Hepatocyte (in vitro differentiated cells): ENCODE measurements around the gene RASIP1. TPM values are rescaled to one million over a fixed set of nuclear protein-coding genes. Genes with fewer than 3 reads are reported as not detected.
"Not testable (repeated sequence)": the region's sequence is repeated elsewhere in the genome, so short reads cannot be mapped to it uniquely, and the experiment has no call there.

Experiments
- DNase-seq: peaks from one replicate; pipeline ENCODE4 v3.0.0-alpha.2; 2016; ENCODE audit warnings: low spot score
- H2AFZ ChIP-seq: fragments of 200-600 bp; sonication (generic); 2 replicates; pipeline ENCODE4 v1.6.0; 2016; ENCODE audit warnings: antibody characterized with exemption, mild to moderate bottlenecking
- H3K27ac ChIP-seq: fragments of 200-600 bp; sonication (generic); 2 replicates; pipeline ENCODE4 v1.5.1; 2016; ENCODE audit warnings: mild to moderate bottlenecking
- H3K27me3 ChIP-seq: fragments of 200-600 bp; sonication (generic); 2 replicates; pipeline ENCODE4 v1.6.1; 2016
- H3K36me3 ChIP-seq: fragments of 200-600 bp; sonication (generic); replicated peaks from 2 replicates; pipeline ENCODE4 v1.5.1; 2016; ENCODE audit warnings: low read depth; ENCODE audit not compliant: insufficient read depth
- H3K4me1 ChIP-seq: fragments of 200-600 bp; sonication (generic); 2 replicates; pipeline ENCODE4 v1.5.1; 2016; ENCODE audit warnings: mild to moderate bottlenecking, moderate library complexity; ENCODE audit not compliant: insufficient read depth
- H3K4me2 ChIP-seq: fragments of 200-600 bp; sonication (generic); 2 replicates; pipeline ENCODE4 v1.6.0; 2016
- H3K4me3 ChIP-seq: fragments of 200-600 bp; sonication (generic); 2 replicates; pipeline ENCODE4 v1.5.1; 2016; ENCODE audit warnings: mild to moderate bottlenecking
- H3K79me2 ChIP-seq: fragments of 200-600 bp; sonication (generic); 2 replicates; pipeline ENCODE4 v1.6.0; 2017; ENCODE audit warnings: mild to moderate bottlenecking
- H3K9me2 ChIP-seq: fragments of 200-600 bp; sonication (generic); replicated peaks from 2 replicates; pipeline ENCODE4 v1.6.0; 2017; ENCODE audit warnings: mild to moderate bottlenecking; ENCODE audit not compliant: insufficient read depth
- H3K9me3 ChIP-seq: fragments of 200-600 bp; sonication (generic); 2 replicates; pipeline ENCODE4 v1.5.1; 2016; ENCODE audit warnings: low read depth, mild to moderate bottlenecking
- H4K20me1 ChIP-seq: fragments of 200-600 bp; sonication (generic); 2 replicates; pipeline ENCODE4 v1.6.0; 2016; ENCODE audit warnings: mild to moderate bottlenecking; ENCODE audit not compliant: insufficient read depth, poor library complexity, severe bottlenecking
- CTCF ChIP-seq: fragments of 200-600 bp; sonication (generic); IDR thresholded peaks from 2 replicates; pipeline ENCODE4 v1.5.1; 2016; ENCODE audit warnings: antibody characterized with exemption, mild to moderate bottlenecking; ENCODE audit not compliant: poor library complexity
- EZH2 ChIP-seq: fragments of 200-600 bp; sonication (generic); IDR thresholded peaks from 2 replicates; pipeline ENCODE4 v1.6.1; 2016; ENCODE audit warnings: antibody characterized with exemption, mild to moderate bottlenecking, borderline replicate concordance
- EZH2phosphoT487 ChIP-seq: fragments of 200-600 bp; sonication (generic); IDR thresholded peaks from one replicate; pipeline ENCODE4 v1.6.1; 2018; ENCODE audit warnings: antibody characterized with exemption, mild to moderate bottlenecking, low read depth, moderate library complexity; ENCODE audit not compliant: unreplicated experiment, severe bottlenecking
- whole genome bisulfite sequencing: methylation state at CpG from one replicate; pipeline ENCODE4 v1.1.6; 2016; ENCODE audit warnings: low lambda C conversion rate; ENCODE audit errors: missing lambda C conversion rate; 5-methylcytosine and 5-hydroxymethylcytosine counted together
- polyA plus RNA-seq: library from polyadenylated mRNA; unstranded; fragments of >200 nt; fragmentation: Nextera tagmentation; extraction: Ambion mirVana; gene quantifications from 2 replicates; pipeline ENCODE4 v1.2.1, GENCODE V29; 2016
- total RNA-seq: library from RNA; depleted of rRNA; stranded (reverse); fragments of >200 nt; gene quantifications from 2 replicates; pipeline ENCODE4 v1.2.3, GENCODE V29; 2014

RASIP1 gene
- total and polyA plus RNA-seq, 2 experiments from 2014 or later = 1.1 to 1.9 TPM

- DNase-seq = no peak
- no peaks in the 10 kb centered on the region for H3K9me3 ChIP-seq
- no peak overlapping the region for H3K4me3 ChIP-seq
- H3K4me1 ChIP-seq = peaks cover 16% of the 10 kb centered on the region
- H3K27ac ChIP-seq = no peak overlapping the region
- no peaks in the 10 kb centered on the region for H3K36me3 ChIP-seq
- H4K20me1 ChIP-seq = no peaks in the 10 kb centered on the region
- TF ChIP-seq EZH2 (no peak), EZH2phosphoT487 (no peak), CTCF (no peak)
- no peaks in the 10 kb centered on the region for H3K9me2 ChIP-seq
- H2AFZ ChIP-seq = no peak overlapping the region
- no peak overlapping the region for H3K4me2 ChIP-seq
- 77% methylated on average over 4 of the region's 4 CpGs for WGBS
- no peaks in the 10 kb centered on the region for H3K27me3 ChIP-seq
- peaks cover 4% of the 10 kb centered on the region for H3K79me2 ChIP-seq
Observed at GRCh38 chr19:48698046-48698445, 42.4 kb downstream of the RASIP1 start.

DNA sequence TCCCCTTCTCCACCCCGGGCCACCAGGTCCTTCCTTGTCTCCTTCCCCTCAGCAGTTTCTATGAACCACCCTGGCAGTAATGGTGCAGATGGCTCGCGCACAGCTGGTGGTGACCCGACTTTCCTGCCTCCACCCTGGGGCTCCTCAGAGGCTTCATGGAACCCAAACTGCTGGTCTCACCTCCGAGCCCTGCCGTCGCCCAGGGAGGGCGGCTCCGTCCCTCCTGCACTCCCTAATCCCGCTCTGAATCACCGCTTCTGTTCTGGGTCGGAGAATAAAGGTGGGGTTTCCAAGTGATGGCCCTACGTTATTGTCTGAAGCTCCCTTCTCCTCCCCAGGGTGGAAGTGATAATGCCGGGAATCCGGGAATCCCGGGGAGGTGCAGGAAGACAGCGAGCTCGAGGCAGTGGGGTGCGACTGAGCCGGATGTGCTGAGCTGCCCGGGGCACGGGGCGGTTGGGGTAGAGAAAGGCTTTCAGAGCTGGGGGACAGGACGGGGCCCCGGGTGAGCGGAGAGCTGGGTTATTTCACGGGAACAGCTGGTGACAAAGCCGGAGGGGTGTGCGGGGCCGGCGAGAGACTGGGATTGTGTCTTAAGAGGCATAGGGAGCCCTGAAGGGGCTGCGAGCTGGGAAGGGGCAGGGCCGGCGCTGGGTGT lies 43.9 kb downstream of the RASIP1 start:
- TF ChIP-seq CTCF (no peak), EZH2 (peak; percentile 68), EZH2phosphoT487 (no peak)
- no peaks in the 10 kb centered on the region for H3K9me3 ChIP-seq
- H4K20me1 ChIP-seq = no peaks in the 10 kb centered on the region
- no peaks in the 10 kb centered on the region for H3K36me3 ChIP-seq
- 4% methylated on average over 34 of the region's 34 CpGs for WGBS
- peak overlapping the region; percentile 74 for H3K4me2 ChIP-seq
- H3K27me3 ChIP-seq = no peaks in the 10 kb centered on the region
- H2AFZ ChIP-seq = peak overlapping the region; percentile 62
- H3K79me2 ChIP-seq = peaks cover 4% of the 10 kb centered on the region
- peak overlapping the region; percentile 94 for H3K27ac ChIP-seq
- H3K4me1 ChIP-seq = peaks cover 16% of the 10 kb centered on the region
- H3K4me3 ChIP-seq = peak overlapping the region; percentile 31
- no peak for DNase-seq
- no peaks in the 10 kb centered on the region for H3K9me2 ChIP-seq

DNA sequence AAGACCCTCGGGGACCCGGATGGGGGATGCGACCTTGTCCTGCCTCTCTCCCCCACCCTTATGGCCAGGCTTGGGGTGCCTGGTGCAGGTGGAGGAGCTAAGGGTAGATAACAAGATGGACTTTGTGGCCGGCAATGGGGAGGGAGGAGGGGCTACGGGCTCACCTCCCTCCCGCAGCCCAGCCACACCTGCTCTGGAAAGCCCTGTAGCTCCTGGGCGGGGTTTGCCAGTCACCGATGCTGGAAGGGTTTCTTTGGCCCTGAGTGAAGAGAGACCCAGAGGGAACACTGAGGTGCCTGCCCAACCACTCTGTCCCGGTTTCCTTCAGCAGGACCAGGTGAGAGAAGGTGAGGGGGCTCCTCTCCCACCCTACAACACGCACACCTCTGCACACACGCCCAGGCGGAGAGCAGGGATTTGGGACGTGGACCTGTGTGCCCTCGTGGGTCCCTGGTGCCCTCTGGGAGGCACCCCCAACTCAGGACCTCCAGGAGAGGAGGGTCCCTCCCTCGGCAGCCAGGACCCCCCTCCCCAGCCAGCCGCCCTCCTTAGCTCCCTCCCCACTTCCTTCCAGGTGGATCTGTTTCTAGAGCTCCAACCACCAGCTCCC lies 44.6 kb downstream of the RASIP1 start, which contains the start of gene FUT2:
Gene FUT2, plus strand, starts transcription at position 229 of the 610 bp plus-strand sequence. CDS start 6,986 bp downstream, outside the sequence.
- Histone ChIP-seq H3K79me2 (peaks cover 4% of the 10 kb centered on the region), H3K4me2 (peak within 1 kb of the TSS; percentile 74), H3K27ac (peak within 1 kb of the TSS; percentile 94)

GRCh38 chr19:48693629-48694028 lies 46.8 kb downstream of the RASIP1 start:
- not testable (repeated sequence) for H3K79me2 ChIP-seq, H3K36me3 ChIP-seq, H3K4me3 ChIP-seq, H2AFZ ChIP-seq, H3K4me2 ChIP-seq, H3K9me2 ChIP-seq, H3K9me3 ChIP-seq, H4K20me1 ChIP-seq, DNase-seq, H3K27ac ChIP-seq, H3K27me3 ChIP-seq
- WGBS = 89% methylated on average over 9 of the region's 9 CpGs
- peaks cover 16% of the 10 kb centered on the region for H3K4me1 ChIP-seq

More for the DNA sequence above, 44.6 kb downstream of the RASIP1 start, which contains the start of gene FUT2:
- no peaks in the 10 kb centered on the region for H4K20me1 ChIP-seq
- H2AFZ ChIP-seq = peak within 1 kb of the TSS; percentile 62
- 23% methylated on average over 14 of the region's 16 CpGs for WGBS
- peaks cover 16% of the 10 kb centered on the region for H3K4me1 ChIP-seq
- no peaks in the 10 kb centered on the region for H3K27me3 ChIP-seq
- peak within 1 kb of the TSS; percentile 31 for H3K4me3 ChIP-seq
- no peak for TF ChIP-seq EZH2phosphoT487
- no peak for TF ChIP-seq EZH2
- no peak for TF ChIP-seq CTCF
- no peaks in the 10 kb centered on the region for H3K9me2 ChIP-seq
- DNase-seq = peak; percentile 89
- H3K36me3 ChIP-seq = no peaks in the 10 kb centered on the region
- H3K9me3 ChIP-seq = no peaks in the 10 kb centered on the region
